GM18519 (cell line): Measurements from ENCODE around the gene PHLDB3.
A peak's percentile ranks its signal among the peaks of the same experiment; 100 is the strongest.
"Not testable (repeated sequence)": the region's sequence is repeated elsewhere in the genome, so short reads cannot be mapped to it uniquely, and the experiment has no call there.

Experiments
- ATAC-seq: cut with Tn5 transposase; IDR thresholded peaks from one replicate; pipeline ENCODE4 v1.9.1; 2021; ENCODE audit warnings: mild to moderate bottlenecking, moderate library complexity; ENCODE audit not compliant: unreplicated experiment, low FRiP score

Gene PHLDB3

GRCh38 chr19:43527860-43528622 lies 23.5 kb upstream of the PHLDB3 start:
- no peak for ATAC-seq

- ATAC-seq, result no peak
These were observed 22.6 kb upstream of the PHLDB3 start, which contains the start of gene ETHE1 for GRCh38 chr19:43526884-43527859. TSS of gene ETHE1 (minus strand) at chr19:43527201. CDS start at chr19:43527177, 24 bp downstream.

GRCh38 chr19:43525836-43526771 lies 21.6 kb upstream of the PHLDB3 start:
- ATAC-seq, result no peak

GRCh38 chr19:43524922-43525835 lies 20.6 kb upstream of the PHLDB3 start:
- no peak for ATAC-seq

- ATAC-seq, result not testable (repeated sequence)
These were observed 19.1 kb upstream of the PHLDB3 start for GRCh38 chr19:43523696-43524095.

- no peak for ATAC-seq
These were observed 18.4 kb upstream of the PHLDB3 start for GRCh38 chr19:43522929-43523328.

- no peak for ATAC-seq
These were observed 15.0 kb upstream of the PHLDB3 start for GRCh38 chr19:43519436-43520088.

- ATAC-seq, result no peak
These were observed 13.5 kb upstream of the PHLDB3 start for GRCh38 chr19:43518051-43518450.

- ATAC-seq, result not testable (repeated sequence)
These were observed 7.9 kb upstream of the PHLDB3 start for GRCh38 chr19:43512399-43512798.

- no peak for ATAC-seq
These were observed 6.8 kb upstream of the PHLDB3 start for GRCh38 chr19:43511324-43511723.

GRCh38 chr19:43510713-43511112 lies 6.2 kb upstream of the PHLDB3 start:
- ATAC-seq, result no peak

- ATAC-seq, result no peak
These were observed 3.3 kb upstream of the PHLDB3 start for GRCh38 chr19:43507880-43508279.

- ATAC-seq, result no peak
These were observed 2.1 kb upstream of the PHLDB3 start for GRCh38 chr19:43506629-43507028.

- no peak for ATAC-seq
These were observed 1.4 kb upstream of the PHLDB3 start for GRCh38 chr19:43505941-43506340.

GRCh38 chr19:43505186-43505456 lies 575 bp upstream of the PHLDB3 start:
- no peak for ATAC-seq

- peak; percentile 74 for ATAC-seq
These were observed 783 bp downstream of the PHLDB3 start for GRCh38 chr19:43503501-43504425.

GRCh38 chr19:43502419-43502976 lies 2.0 kb downstream of the PHLDB3 start:
- ATAC-seq, result no peak
